Measurements from ENCODE around the gene STAC2. TPM values are rescaled to one million over a fixed set of nuclear protein-coding genes. Genes with fewer than 3 reads are reported as not detected.

The STAC2 gene
- total and polyA plus RNA-seq, 9 of the 15 experiments (the other 6 are each of a cell fraction or from before 2014, with no cell fraction given) = not detected

DNA sequence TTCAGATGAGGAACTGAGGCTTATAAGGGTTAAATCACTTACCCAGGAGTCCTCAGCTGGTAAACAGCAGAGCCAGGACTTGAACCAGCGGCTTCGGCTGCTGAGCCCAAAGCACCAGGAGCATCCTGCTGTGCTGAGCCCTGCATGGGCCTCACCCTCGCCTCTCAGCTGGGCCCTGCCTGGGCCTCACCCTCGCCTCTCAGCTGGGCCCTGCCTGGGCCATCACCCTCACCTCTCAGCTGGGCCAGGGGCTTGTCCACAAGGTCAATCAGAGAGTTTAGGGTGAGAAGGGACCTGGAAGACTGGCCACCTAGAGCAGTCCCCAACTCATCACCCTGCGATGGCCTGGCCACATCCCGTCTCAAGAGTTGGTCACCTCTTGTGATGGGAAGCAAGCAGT lies 4.2 kb downstream of the STAC2 start:
- peaks cover 0 to 27% of the 10 kb centered on the region in 2 experiments; a peak in 2 of 5 replicates for H3K4me1 ChIP-seq (replicated peaks in 1 of 2; ENCODE audit: control insufficient read depth in 2 of 2, insufficient read depth in 2 of 2, low read length in 2 of 2)
- H3K79me2 ChIP-seq (ENCODE audit: control insufficient read depth, insufficient read depth, low read length) = no peaks in the 10 kb centered on the region
- no peak for FAIRE-seq
- no peaks in the 10 kb centered on the region for H3K9me1 ChIP-seq (ENCODE audit: control insufficient read depth, insufficient read depth, low read length)
- TF ChIP-seq FOXJ2 (tag; IDR thresholded peaks at IDR 0.05) (no peak), NFIX (CRISPR knock-in tag; IDR thresholded peaks at IDR 0.05; ENCODE audit: low read depth) (no peak), CUX1 (CRISPR knock-in tag; IDR thresholded peaks at IDR 0.05) (no peak), ZNF76 (CRISPR knock-in tag; IDR thresholded peaks at IDR 0.05; ENCODE audit: borderline replicate concordance) (no peak), THRB (CRISPR knock-in tag; conservative IDR thresholded peaks at IDR 0.05) (no peak), ZNF764 (CRISPR knock-in tag; IDR thresholded peaks at IDR 0.05; ENCODE audit: low read depth) (no peak)
- TF ChIP-seq, protein P1, sequence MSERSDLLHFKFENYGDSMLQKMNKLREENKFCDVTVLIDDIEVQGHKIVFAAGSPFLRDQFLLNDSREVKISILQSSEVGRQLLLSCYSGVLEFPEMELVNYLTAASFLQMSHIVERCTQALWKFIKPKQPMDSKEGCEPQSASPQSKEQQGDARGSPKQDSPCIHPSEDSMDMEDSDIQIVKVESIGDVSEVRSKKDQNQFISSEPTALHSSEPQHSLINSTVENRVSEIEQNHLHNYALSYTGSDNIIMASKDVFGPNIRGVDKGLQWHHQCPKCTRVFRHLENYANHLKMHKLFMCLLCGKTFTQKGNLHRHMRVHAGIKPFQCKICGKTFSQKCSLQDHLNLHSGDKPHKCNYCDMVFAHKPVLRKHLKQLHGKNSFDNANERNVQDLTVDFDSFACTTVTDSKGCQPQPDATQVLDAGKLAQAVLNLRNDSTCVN (CRISPR knock-in tag; IDR thresholded peaks at IDR 0.05) = no peak
- TF ChIP-seq, protein P2, sequence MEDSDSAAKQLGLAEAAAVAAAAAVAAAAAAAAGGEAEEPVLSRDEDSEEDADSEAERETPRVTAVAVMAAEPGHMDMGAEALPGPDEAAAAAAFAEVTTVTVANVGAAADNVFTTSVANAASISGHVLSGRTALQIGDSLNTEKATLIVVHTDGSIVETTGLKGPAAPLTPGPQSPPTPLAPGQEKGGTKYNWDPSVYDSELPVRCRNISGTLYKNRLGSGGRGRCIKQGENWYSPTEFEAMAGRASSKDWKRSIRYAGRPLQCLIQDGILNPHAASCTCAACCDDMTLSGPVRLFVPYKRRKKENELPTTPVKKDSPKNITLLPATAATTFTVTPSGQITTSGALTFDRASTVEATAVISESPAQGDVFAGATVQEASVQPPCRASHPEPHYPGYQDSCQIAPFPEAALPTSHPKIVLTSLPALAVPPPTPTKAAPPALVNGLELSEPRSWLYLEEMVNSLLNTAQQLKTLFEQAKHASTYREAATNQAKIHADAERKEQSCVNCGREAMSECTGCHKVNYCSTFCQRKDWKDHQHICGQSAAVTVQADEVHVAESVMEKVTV (CRISPR knock-in tag; IDR thresholded peaks at IDR 0.05) = no peak
- 22% methylated on average over 6 of the region's 6 CpGs for WGBS (ENCODE audit: insufficient coverage, low coverage, missing lambda C conversion rate)
- H3K4me2 ChIP-seq (ENCODE audit: insufficient read depth, low read length) = no peak overlapping the region
- no peaks in the 10 kb centered on the region for H4K20me1 ChIP-seq (replicated peaks; ENCODE audit: control insufficient read depth, insufficient read depth, low read length)
- ChIA-PET CTCF (ENCODE audit: low intra/inter-chr PET ratio) (no interaction called here), POLR2A (interaction anchor here (0.6 to 0.7 kb wide), 2 partner anchors 11 to 17 kb away, joined by 3 read pairs; no protein-coding TSS in a partner anchor)
- H3K4me3 ChIP-seq = no peak overlapping the region
- H3K36me3 ChIP-seq (ENCODE audit: control insufficient read depth, insufficient read depth, low read length) = no peaks in the 10 kb centered on the region
- intact Hi-C loops (cut with micrococcal nuclease) (no loop called here), in situ Hi-C loops (cut with MboI) (no loop called here)
- H3K9ac ChIP-seq (ENCODE audit: insufficient read depth in 1 of 2, low read depth in 2 of 2, low read length in 2 of 2) = no peak overlapping the region
- peaks cover 17 to 60% of the 10 kb centered on the region in 2 experiments; a peak in 4 of 5 replicates for H3K27me3 ChIP-seq (ENCODE audit: control insufficient read depth in 2 of 2, insufficient read depth in 2 of 2, low read length in 2 of 2)
- H2AFZ ChIP-seq (ENCODE audit: low read depth, low read length) = no peak overlapping the region
- H3K9me3 ChIP-seq (replicated peaks; ENCODE audit: control insufficient read depth, insufficient read depth, low read depth, low read length) = no peaks in the 10 kb centered on the region
- H3K27ac ChIP-seq (ENCODE audit: extremely low read depth, low read depth, low read length) = no peak overlapping the region
- no peak for ATAC-seq
- DNase-seq (ENCODE audit: extremely low read depth in 1 of 4, low spot score in 3 of 4) = no peak
- BruUV-seq (replicated peaks) = no TSS peak

All from K562 (cell line).